IMR-90 (cell line): ENCODE results near the gene CD81. TPM values are rescaled to one million over a fixed set of nuclear protein-coding genes. Genes with fewer than 3 reads are reported as not detected.

Source experiments
- ATAC-seq: fragments of 200-7000 bp; cut with Tn5 transposase; 2 replicates; pipeline ENCODE4 v1.9.1; 2020; ENCODE audit warnings: low read depth, mild to moderate bottlenecking, moderate library complexity
- BruUV-seq: library from RNA; stranded (reverse); fragments of 400-500 nt; replicated peaks from 2 replicates; lab custom pipeline; 2021; lab: Mats Ljungman, UMichigan
- CTCF ChIA-PET: fragments of 300-600 bp; formaldehyde crosslinking; extraction: SDS; loops from one replicate; lab custom pipeline; 2021; ENCODE audit warnings: antibody characterized with exemption; lab: Yijun Ruan, JAX
- POLR2A ChIA-PET: fragments of 300-600 bp; sonication (Branson Sonifier 250); formaldehyde crosslinking; loops from one replicate; lab custom pipeline; 2022; ENCODE audit warnings: antibody characterized with exemption; ENCODE audit not compliant: unreplicated experiment; lab: Charles Lee
- DNase-seq: peaks from one replicate; pipeline ENCODE4 v3.0.0; 2013
- H2AFZ ChIP-seq: replicated peaks from 2 replicates; pipeline ENCODE3; 2013; ENCODE audit warnings: low read length, mild to moderate bottlenecking; ENCODE audit not compliant: poor library complexity
- H2AK5ac ChIP-seq: 2 replicates; pipeline ENCODE4 v1.6.1; 2013; ENCODE audit warnings: low read depth, low read length, inconsistent platforms
- H2AK9ac ChIP-seq: replicated peaks from 2 replicates; pipeline ENCODE3; 2013; ENCODE audit warnings: mild to moderate bottlenecking, low read depth, low read length, moderate library complexity; ENCODE audit not compliant: poor library complexity
- H2BK120ac ChIP-seq: 2 replicates; pipeline ENCODE4 v1.6.1; 2013; ENCODE audit warnings: low read depth, low read length, inconsistent platforms
- H2BK15ac ChIP-seq: 3 replicates; pipeline ENCODE4 v1.6.1; 2013; ENCODE audit warnings: low read depth, low read length, inconsistent platforms
- H2BK20ac ChIP-seq: 2 replicates; pipeline ENCODE4 v1.6.1; 2013; ENCODE audit warnings: low read depth, mild to moderate bottlenecking, inconsistent platforms, low read length, moderate library complexity
- H2BK5ac ChIP-seq: 2 replicates; pipeline ENCODE4 v1.6.1; 2013; ENCODE audit warnings: mild to moderate bottlenecking, low read depth, low read length, inconsistent platforms; ENCODE audit not compliant: poor library complexity, severe bottlenecking
- H3K14ac ChIP-seq: replicated peaks from 2 replicates; pipeline ENCODE4 v1.6.1; 2013; ENCODE audit warnings: low read depth, low read length, inconsistent platforms
- H3K18ac ChIP-seq: 2 replicates; pipeline ENCODE4 v1.6.1; 2013; ENCODE audit warnings: low read depth, low read length, control low read depth
- H3K23ac ChIP-seq: 2 replicates; pipeline ENCODE4 v1.6.1; 2013; ENCODE audit warnings: low read depth, low read length, inconsistent platforms
- H3K27ac ChIP-seq: 2 replicates; pipeline ENCODE4 v1.5.1; 2013; ENCODE audit warnings: mild to moderate bottlenecking, control low read depth, low read length; ENCODE audit not compliant: insufficient read depth
- H3K27me3 ChIP-seq: 2 replicates; pipeline ENCODE4 v1.6.1; 2013; ENCODE audit warnings: low read length; ENCODE audit not compliant: control insufficient read depth, insufficient read depth
- H3K36me3 ChIP-seq: 2 replicates; pipeline ENCODE4 v1.6.1; 2013; ENCODE audit warnings: low read length, mixed read lengths; ENCODE audit not compliant: control insufficient read depth, insufficient read depth
- H3K4ac ChIP-seq: 2 replicates; pipeline ENCODE4 v1.6.1; 2013; ENCODE audit warnings: low read depth, low read length, inconsistent platforms
- H3K4me1 ChIP-seq: 2 replicates; pipeline ENCODE4 v1.6.1; 2013; ENCODE audit warnings: low read length, mixed read lengths; ENCODE audit not compliant: control insufficient read depth, insufficient read depth
- H3K4me2 ChIP-seq: 2 replicates; pipeline ENCODE4 v1.6.1; 2013; ENCODE audit warnings: low read depth, mild to moderate bottlenecking, control low read depth, low read length, moderate library complexity
- H3K4me3 ChIP-seq: 2 replicates; pipeline ENCODE4 v1.5.1; 2013; ENCODE audit warnings: low read depth, mild to moderate bottlenecking, control low read depth, low read length, moderate library complexity; ENCODE audit not compliant: insufficient read depth
- H3K56ac ChIP-seq: 2 replicates; pipeline ENCODE4 v1.6.1; 2013; ENCODE audit warnings: low read length, inconsistent platforms; ENCODE audit not compliant: insufficient read depth; ENCODE audit errors: extremely low read depth
- H3K79me1 ChIP-seq, 2 experiments: 2 replicates each; pipeline ENCODE4 v1.6.1; 2013; ENCODE audit warnings: low read length in 2 of 2, inconsistent platforms in 1 of 2, low read depth in 1 of 2
- H3K9ac ChIP-seq: 2 replicates; pipeline ENCODE4 v1.6.1; 2013; ENCODE audit warnings: low read depth, low read length, control low read depth
- H3K9me1 ChIP-seq: 2 replicates; pipeline ENCODE4 v1.6.1; 2013; ENCODE audit warnings: low read length, inconsistent platforms; ENCODE audit not compliant: insufficient read depth
- H3K9me3 ChIP-seq: 2 replicates; pipeline ENCODE4 v1.6.1; 2013; ENCODE audit warnings: low read length; ENCODE audit not compliant: control insufficient read depth, insufficient read depth
- H4K20me1 ChIP-seq: 2 replicates; pipeline ENCODE4 v1.6.1; 2013; ENCODE audit warnings: low read length, inconsistent platforms; ENCODE audit not compliant: insufficient read depth
- H4K5ac ChIP-seq: 2 replicates; pipeline ENCODE4 v1.6.1; 2013; ENCODE audit warnings: mild to moderate bottlenecking, low read depth, low read length, control low read depth
- H4K8ac ChIP-seq, 2 experiments: 2 replicates each; pipeline ENCODE4 v1.6.1; 2013; ENCODE audit warnings: low read depth in 2 of 2, low read length in 2 of 2, control low read depth in 1 of 2, inconsistent platforms in 1 of 2
- H4K91ac ChIP-seq: 2 replicates; pipeline ENCODE4 v1.6.1; 2013; ENCODE audit warnings: low read depth, low read length, inconsistent platforms; ENCODE audit not compliant: insufficient read depth
- BHLHE40 ChIP-seq: fragments of 150-350 bp; IDR thresholded peaks from 2 replicates; pipeline ENCODE4 v1.6.1; 2016; ENCODE audit warnings: mild to moderate bottlenecking, low read depth, low read length
- CHD1 ChIP-seq: IDR thresholded peaks from 2 replicates; pipeline ENCODE4 v1.6.1; 2012; ENCODE audit warnings: low read depth, low read length, improper control_type of control experiment
- CTCF ChIP-seq: conservative IDR thresholded peaks from 2 replicates; pipeline ENCODE4 v1.5.1; 2012; ENCODE audit warnings: mild to moderate bottlenecking, low read depth, low read length, improper control_type of control experiment
- ELK1 ChIP-seq: fragments of 150-350 bp; IDR thresholded peaks from 2 replicates; pipeline ENCODE4 v1.6.1; 2016; ENCODE audit warnings: low read depth, mild to moderate bottlenecking, low read length, moderate library complexity, borderline replicate concordance
- FOS ChIP-seq: fragments of 150-350 bp; IDR thresholded peaks from 2 replicates; pipeline ENCODE4 v1.6.1; 2016; ENCODE audit warnings: low read depth, low read length
- MAFK ChIP-seq: IDR thresholded peaks from 2 replicates; pipeline ENCODE4 v1.6.1; 2012; ENCODE audit warnings: low read depth, low read length, improper control_type of control experiment
- MAZ ChIP-seq: IDR thresholded peaks from 2 replicates; pipeline ENCODE4 v1.6.1; 2012; ENCODE audit warnings: low read depth, mild to moderate bottlenecking, low read length, improper control_type of control experiment, moderate library complexity, borderline replicate concordance
- MXI1 ChIP-seq: IDR thresholded peaks from 2 replicates; pipeline ENCODE4 v1.6.1; 2012; ENCODE audit warnings: low read depth, mild to moderate bottlenecking, low read length, moderate library complexity, borderline replicate concordance
- NFE2L2 ChIP-seq: fragments of 150-350 bp; IDR thresholded peaks from 2 replicates; pipeline ENCODE4 v1.6.1; 2016; ENCODE audit warnings: low read depth, mild to moderate bottlenecking, low read length
- POLR2A ChIP-seq: IDR thresholded peaks from 2 replicates; pipeline ENCODE4 v1.6.1; 2012; ENCODE audit warnings: mild to moderate bottlenecking, low read depth, low read length
- RAD21 ChIP-seq: IDR thresholded peaks from 2 replicates; pipeline ENCODE4 v1.6.1; 2012; ENCODE audit warnings: low read length, improper control_type of control experiment
- RFX5 ChIP-seq: IDR thresholded peaks from 2 replicates; pipeline ENCODE4 v1.8.0; 2012; ENCODE audit warnings: low read depth, mild to moderate bottlenecking, low read length, moderate library complexity
- USF2 ChIP-seq: fragments of 150-350 bp; IDR thresholded peaks from 2 replicates; pipeline ENCODE4 v1.6.1; 2017; ENCODE audit warnings: mild to moderate bottlenecking, antibody characterized with exemption, low read length, low read depth
- WGBS, 2 experiments: methylation state at CpG; one replicate each; pipeline versions ENCODE4 v1.1.5 to v1.1.7; 2013; ENCODE audit warnings: missing lambda C conversion rate in 2 of 2; ENCODE audit not compliant: insufficient read length in 1 of 2; ENCODE audit errors: extremely low coverage in 2 of 2; 5-methylcytosine and 5-hydroxymethylcytosine counted together
- dilution Hi-C: fragments of 300-500 bp; cut with HindIII; formaldehyde crosslinking; loops from one replicate; pipeline ENCODE4 v1.14.3; 2018; ENCODE audit warnings: low sequenced_read_pairs; ENCODE audit not compliant: unreplicated experiment
- in situ Hi-C: fragments of 300-500 bp; cut with MboI; formaldehyde crosslinking; loops from 3 replicates; pipeline ENCODE4 v1.14.3; 2019; ENCODE audit warnings: low sequenced_read_pairs, inconsistent platforms, mixed read lengths
- intact Hi-C: fragments of 100-400 bp; cut with micrococcal nuclease; formaldehyde crosslinking; loops from 2 replicates; pipeline ENCODE4 v1.10.0; 2022
- polyA plus RNA-seq, 3 experiments: library from polyadenylated mRNA; depleted of rRNA; stranded (reverse); fragments of >200 nt; gene quantifications; 2 replicates each; pipeline ENCODE4 v1.2.3, GENCODE V29; 2012; ENCODE audit warnings: low replicate concordance in 1 of 3
- total RNA-seq: library from RNA; depleted of rRNA; stranded (reverse); fragments of >200 nt; gene quantifications from 2 replicates; pipeline ENCODE4 v1.2.3, GENCODE V29; 2012

The CD81 gene
- total and polyA plus RNA-seq, 2 of the 4 experiments (the other 2 are of a cell fraction): 159 to 689 TPM

- no peaks in the 10 kb centered on the region for H3K79me1 ChIP-seq
- H2AK9ac ChIP-seq: no peak overlapping the region
- DNase-seq (no peak), ATAC-seq (no peak)
- BruUV-seq: no TSS peak
- in situ Hi-C loops: loop anchor here (10.0 kb wide), 1 partner anchor 473 kb away; no protein-coding TSS in a partner anchor
- H3K14ac ChIP-seq: no peak overlapping the region
- TF ChIP-seq MAFK (no peak), FOS (no peak), POLR2A (no peak), NFE2L2 (no peak), BHLHE40 (no peak), USF2 (no peak), CHD1 (no peak), ELK1 (no peak), RFX5 (no peak), CTCF (no peak), MXI1 (no peak), MAZ (no peak), RAD21 (no peak)
- no peak overlapping the region for H3K56ac ChIP-seq
- no peak overlapping the region for H2AK5ac ChIP-seq
- CTCF ChIA-PET: no interaction called here
- no peaks in the 10 kb centered on the region for H3K9me1 ChIP-seq
- H4K5ac ChIP-seq: no peak overlapping the region
- no peak overlapping the region for H3K18ac ChIP-seq
- dilution Hi-C loops: no loop called here
- no peak overlapping the region for H3K4ac ChIP-seq
- whole genome bisulfite sequencing, 2 experiments: 77% methylated on average over 6 of the region's 17 CpGs; no CpG with 5 or more reads in 1 of the 2 experiments
- no peaks in the 10 kb centered on the region for H4K20me1 ChIP-seq
- H3K4me2 ChIP-seq: no peak overlapping the region
- H3K27me3 ChIP-seq: peaks cover 11% of the 10 kb centered on the region; the same call in 1 of the 2 replicates
- no peaks in the 10 kb centered on the region for H3K36me3 ChIP-seq
- no peak overlapping the region for H3K9ac ChIP-seq
- H4K91ac ChIP-seq: no peak overlapping the region
- POLR2A ChIA-PET: interaction anchor here (0.5 kb wide), 1 partner anchor 117 kb away, joined by 8 read pairs; no protein-coding TSS in a partner anchor
- H3K23ac ChIP-seq: no peak overlapping the region
- H2BK20ac ChIP-seq: no peak overlapping the region
- no peak overlapping the region for H3K27ac ChIP-seq
- no peak overlapping the region for H4K8ac ChIP-seq
- no peak overlapping the region for H2BK120ac ChIP-seq
- no peaks in the 10 kb centered on the region for H3K9me3 ChIP-seq
- H3K4me3 ChIP-seq: no peak overlapping the region
- H2AFZ ChIP-seq: no peak overlapping the region
- H2BK15ac ChIP-seq: no peak overlapping the region
- intact Hi-C loops: no loop called here
- H2BK5ac ChIP-seq: no peak overlapping the region
- H3K4me1 ChIP-seq: no peaks in the 10 kb centered on the region
Observed at GRCh38 chr11:2421996-2422395, 44.9 kb downstream of the CD81 start.
